Measurements from ENCODE around the gene FMR1NB. TPM values are rescaled to one million over a fixed set of nuclear protein-coding genes. Genes with fewer than 3 reads are reported as not detected.

The FMR1NB gene
- total RNA-seq, 1 experiment from 2014 or later: not detected

DNA sequence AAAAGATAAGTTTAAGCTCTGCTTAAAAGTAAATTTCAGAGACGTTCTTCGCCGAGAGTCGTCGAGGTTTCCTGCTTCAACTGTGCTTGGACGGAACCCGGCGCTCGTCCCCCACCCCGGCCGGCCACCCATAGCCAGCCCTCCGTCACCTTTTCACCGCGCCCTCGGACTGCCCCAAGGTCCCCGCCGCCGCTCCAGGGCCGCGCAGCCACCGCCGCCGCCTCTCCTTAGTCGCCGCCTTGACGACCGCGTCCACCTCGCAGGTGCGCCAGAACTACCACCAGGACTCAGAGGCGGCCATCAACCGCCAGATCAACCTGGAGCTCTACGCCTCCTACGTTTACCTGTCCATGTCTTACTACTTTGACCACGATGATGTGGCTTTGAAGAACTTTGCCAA is 70.8 kb downstream of the FMR1NB start:
- DNase-seq (ENCODE audit: low read depth): no peak
- in situ Hi-C loops (cut with HindIII; ENCODE audit: low pct_unique_long_range_greater_than_20kb, low sequenced_read_pairs): no loop called here

- in situ Hi-C loops (cut with HindIII; ENCODE audit: low pct_unique_long_range_greater_than_20kb, low sequenced_read_pairs): no loop called here
- no peak for DNase-seq (ENCODE audit: low read depth)
Observed at GRCh38 chrX:148067285-148067684, 86.1 kb downstream of the FMR1NB start.

- DNase-seq (ENCODE audit: low read depth): no peak
- in situ Hi-C loops (cut with HindIII; ENCODE audit: low pct_unique_long_range_greater_than_20kb, low sequenced_read_pairs): no loop called here
Observed at GRCh38 chrX:148069759-148070503, 88.8 kb downstream of the FMR1NB start.

DNA sequence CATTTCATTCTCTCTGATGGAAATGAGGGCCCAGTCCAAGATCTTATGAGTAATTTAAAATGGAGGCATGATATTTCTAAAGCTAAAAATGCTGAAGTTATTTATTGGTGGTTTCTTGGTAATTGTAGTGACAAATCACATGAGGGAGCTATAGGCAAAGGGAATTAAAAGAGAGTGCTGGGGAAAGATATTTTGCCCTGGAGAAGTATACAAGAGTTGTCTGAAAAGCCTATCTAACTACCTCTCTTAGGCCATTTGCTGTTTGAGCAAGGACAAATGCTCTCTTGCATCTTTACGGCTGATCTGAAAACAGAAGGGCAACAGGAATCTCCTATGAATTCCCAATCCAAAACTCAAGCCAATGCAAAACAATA is 89.4 kb downstream of the FMR1NB start:
- DNase-seq (ENCODE audit: low read depth): no peak
- in situ Hi-C loops (cut with HindIII; ENCODE audit: low pct_unique_long_range_greater_than_20kb, low sequenced_read_pairs): no loop called here

Other genes with a start within 250 kb of the FMR1NB start
- 11.6 and 18.9 TPM in 2 replicates for gene FMR1, start 69.4 kb upstream of the FMR1NB start, total RNA-seq (2014; rRNA removed; shearing (Covaris generic); ENCODE audit: low replicate concordance)

All from Caki2 (cell line).